GM19438 (cell line): ENCODE results near the gene KSR2.

Experiments used
- ATAC-seq: cut with Tn5 transposase; IDR thresholded peaks from one replicate; pipeline ENCODE4 v1.9.1; 2021; ENCODE audit warnings: low read depth; ENCODE audit not compliant: unreplicated experiment

Gene KSR2

DNA sequence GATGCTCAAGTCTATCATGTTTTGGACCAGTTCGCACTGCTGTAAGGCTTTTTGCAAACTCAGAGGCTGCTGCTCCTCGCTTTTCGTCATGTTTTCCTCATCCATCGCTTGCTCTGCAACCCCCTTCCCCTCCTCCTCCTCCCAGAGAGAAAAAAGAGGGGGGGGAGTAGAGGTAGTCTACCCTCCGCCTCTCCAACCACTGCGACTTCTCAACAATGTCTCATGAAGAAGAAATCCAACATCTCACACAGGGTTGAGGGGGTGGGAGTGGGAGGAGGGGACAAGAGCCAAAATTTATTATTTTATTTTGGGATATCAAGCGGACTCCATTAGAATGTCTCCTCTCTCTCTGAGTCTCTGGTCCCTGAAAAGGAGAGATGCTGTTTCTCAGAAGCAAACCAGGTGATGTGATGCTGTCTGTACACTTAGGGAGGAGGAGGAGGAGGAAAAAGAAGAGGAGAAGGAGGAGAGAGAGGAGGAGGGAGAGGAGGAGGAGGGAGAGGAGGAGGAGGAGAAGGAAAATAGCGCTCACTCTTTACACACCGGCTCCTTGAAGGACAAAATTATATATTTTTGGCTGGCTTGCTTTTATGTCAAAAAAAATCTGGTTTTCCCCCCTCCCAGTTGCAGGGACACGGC lies 520 bp downstream of the KSR2 start:
- no peak for ATAC-seq

DNA sequence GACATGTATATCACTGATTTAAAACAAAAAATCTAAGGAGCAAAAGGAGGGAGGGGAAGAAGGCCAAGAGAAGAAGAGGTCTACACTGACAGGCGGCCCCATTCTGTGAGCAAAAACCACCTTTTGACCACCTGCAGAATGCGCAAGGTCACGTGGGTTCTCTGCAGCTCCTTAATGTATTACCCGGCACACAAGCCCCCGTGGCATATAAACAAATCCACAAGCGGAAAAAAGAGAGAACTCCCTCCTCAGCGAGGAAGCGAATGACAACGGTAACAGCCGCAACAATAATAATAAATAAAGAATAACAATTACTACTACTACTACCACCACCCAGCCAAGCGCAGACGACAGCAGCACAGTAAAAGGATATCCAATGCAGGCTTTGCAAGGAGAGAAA lies 1.3 kb downstream of the KSR2 start:
- ATAC-seq = no peak

DNA sequence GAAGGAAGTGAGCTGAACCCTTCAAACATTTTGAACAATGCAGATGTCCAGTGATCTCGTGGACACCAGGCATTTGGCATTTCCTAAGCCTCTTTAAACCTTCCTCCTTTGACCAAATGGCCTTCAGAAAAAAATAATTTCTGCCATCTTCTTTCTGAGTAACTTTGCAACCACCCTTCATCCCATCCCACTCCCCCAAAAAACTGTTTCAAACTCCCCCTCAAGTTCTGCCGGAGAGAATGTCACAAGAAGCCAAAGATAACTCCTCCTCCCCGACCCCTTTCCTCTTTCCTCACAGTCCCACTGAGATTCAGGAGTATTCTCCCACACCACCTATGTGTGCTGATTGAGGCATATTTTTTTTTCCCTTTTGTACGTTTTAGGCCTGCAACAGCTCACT lies 1.7 kb downstream of the KSR2 start:
- ATAC-seq = no peak

DNA sequence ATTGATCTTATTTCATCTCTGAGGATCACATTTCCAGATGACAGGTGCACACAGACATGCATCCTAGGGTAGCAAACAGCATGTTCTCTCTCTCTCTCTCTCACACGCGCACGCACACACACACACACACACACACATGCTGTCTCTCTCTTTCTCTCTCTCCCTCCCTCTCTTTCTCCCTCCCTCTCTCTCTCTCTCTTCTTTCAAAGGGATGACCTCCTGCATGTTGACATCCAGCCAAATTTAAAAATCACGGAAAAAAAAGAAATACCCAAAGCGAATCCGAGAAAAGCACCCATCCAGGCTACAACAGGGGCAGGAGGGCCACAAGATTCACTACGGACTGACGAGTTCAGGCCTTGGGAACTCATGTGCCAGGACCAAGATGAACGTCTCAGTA lies 2.3 kb downstream of the KSR2 start:
- no peak for ATAC-seq

DNA sequence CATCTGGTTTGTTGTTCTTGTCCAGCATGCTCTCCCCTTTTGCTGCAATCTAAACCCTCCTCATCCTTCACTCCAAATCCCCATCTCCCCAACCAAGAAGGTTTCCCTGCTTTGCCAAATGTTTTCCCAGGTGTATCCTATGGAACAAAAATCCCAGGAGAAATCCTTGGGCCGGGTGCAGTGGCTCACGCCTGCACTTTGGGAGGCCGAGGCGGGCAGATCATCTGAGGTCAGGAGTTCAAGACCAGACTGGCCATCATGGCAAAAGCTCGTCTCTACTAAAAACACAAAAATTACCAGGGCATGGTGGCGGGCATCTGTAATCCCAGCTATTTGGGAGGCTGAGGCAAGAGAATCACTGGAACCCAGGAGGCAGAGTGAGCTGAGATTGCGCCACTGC lies 5.0 kb downstream of the KSR2 start:
- ATAC-seq = no peak

DNA sequence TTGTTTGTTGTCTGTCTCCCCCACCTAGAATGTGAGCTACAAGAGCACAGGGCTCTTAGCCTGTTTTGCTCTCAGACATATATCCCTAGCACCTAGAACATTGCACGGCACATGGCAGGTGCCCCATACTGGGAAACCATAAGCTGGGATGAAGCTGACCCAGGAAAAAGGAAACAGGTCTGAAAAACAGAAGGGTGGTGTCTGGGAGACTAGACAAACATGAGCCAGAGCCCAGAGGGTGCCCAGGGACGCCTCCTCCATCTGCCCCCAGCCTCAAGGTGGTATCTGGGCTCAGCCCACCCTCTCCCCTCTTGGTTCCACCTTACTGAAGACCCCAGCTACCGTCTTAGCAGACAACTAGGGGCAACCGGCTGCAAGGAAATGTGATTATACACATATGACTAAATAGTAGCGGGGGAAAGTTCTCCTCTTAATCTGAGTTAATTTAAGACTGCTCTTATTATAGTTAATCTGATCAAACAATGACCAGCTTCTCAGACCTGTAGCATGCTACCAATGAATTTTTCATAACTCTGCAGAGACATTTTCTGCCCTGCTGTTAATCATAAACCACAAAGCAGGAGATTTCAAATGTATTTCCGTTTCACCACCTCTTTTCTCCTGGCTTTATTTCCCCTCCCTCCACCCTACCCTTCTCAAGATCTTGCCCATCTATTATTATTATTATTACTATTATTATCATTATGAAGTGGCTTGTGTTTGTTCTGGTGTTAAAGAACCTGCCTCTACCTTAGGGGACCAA lies 31.9 kb downstream of the KSR2 start:
- no peak for ATAC-seq

DNA sequence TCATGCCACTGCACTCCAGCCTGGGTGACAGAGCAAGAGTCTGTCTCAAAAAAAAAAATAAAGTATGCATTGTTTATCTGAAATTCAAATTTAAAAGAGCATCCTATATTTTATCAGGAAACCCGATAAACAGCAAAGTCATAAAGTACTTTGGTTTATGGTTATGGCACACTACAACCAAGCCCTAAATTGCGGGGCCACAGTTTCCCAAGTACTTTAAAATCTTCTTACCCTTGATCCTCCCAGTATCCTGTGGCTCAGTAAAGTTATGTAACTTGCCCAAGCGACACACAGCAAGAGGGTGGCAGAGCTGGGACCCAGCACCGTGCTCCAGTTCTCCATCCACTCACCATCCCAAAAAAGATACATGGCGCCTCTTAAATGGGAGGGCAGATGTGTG lies 35.2 kb downstream of the KSR2 start:
- no peak for ATAC-seq

DNA sequence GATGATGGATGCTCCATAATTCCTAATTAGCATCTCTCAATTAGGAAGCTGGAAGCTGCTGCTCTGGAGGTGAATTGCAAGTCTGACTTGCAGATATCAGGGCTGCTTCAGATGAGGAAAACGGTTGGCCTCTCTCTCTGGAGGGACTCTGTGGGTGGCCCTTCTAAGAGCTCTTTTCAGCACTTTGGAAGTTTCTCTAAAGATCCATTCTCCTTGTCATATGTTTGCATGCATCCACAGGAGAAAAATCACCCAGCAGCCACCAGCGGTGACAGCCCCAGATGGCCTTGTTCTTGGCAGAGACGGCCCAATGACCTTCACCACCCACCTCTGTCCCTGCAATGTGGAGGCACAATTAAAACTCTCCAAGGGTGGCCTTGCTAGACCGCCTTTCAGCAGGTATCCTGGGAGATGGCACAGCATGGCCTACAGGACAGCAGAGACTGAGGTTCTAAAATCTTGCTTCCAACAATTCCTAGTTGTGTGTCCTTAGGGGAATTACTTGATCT lies 42.3 kb downstream of the KSR2 start:
- no peak for ATAC-seq

DNA sequence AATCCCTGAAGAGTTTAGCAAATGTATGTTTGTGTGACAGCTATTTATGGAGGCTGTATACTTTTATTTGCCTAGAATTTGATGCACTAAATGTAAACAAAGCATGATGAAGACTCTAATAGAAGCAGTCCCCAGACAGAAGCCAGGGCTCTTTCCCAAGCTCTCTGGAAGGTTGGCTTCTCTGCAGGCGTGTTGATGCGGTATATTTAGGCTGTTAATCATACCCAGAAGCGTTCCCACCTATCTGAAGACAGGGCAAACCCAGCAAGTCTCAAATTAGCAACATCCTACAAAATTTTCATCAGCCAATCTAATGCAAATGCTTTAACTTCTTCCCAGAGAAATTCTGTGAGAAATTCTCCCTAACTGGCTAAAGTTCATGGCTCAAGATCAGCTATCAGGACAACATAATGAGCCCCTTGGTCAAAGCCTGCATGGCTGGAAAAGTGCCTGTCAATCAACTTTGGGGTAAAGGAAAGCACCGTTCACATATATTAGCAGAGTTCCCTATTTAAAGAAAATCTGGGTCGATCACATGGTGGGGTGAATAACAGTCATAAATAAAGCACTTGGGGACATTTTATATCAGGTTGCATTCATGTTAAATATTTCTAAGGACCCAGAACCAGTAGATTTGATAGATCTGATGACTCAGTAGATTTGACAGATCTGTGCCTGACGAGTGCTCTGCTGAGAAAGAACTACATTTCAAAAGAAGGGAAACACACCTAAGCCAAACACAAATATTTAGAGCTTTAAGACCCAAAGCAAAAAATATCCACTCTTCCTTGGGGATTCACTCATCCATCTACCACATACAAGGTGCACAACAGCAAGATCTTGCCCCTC lies 46.6 kb downstream of the KSR2 start:
- ATAC-seq = no peak

DNA sequence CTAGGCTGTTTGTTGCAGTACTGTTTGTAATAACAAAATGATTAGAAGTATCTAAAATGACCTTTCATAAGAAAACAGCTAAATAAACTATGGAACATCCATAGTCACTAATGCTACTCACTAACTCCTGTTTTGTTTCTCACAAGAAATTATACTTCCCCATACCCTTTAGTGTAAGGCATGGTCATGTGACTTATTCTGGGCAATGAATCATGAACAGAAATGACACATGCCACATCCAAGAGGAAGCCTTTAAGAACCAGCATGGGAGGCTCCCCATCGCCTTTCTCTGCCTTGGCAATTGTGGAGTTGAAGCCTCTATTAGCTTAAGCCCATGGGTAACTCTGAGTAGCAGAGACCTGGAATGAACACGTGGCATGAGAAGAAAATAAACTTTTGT lies 49.3 kb downstream of the KSR2 start:
- no peak for ATAC-seq

DNA sequence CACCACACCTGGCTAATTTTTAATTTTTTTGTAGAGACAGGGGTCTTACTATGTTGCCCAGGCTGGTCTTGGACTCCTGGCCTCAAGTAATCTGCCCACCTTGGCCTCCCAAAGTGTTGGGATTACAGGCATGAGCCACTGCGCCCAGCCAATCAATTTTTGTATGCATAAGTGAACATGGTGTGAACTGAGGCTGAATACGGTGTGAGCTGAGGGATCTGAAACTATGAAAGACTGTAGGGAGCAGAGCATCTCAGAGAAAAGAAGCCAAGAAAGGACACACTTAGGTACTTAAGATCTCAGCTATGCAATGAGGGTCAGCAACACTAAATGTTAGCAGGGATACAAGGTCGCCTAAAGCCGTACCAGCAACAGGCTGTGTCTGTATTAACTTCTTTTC lies 54.1 kb downstream of the KSR2 start:
- ATAC-seq = no peak

DNA sequence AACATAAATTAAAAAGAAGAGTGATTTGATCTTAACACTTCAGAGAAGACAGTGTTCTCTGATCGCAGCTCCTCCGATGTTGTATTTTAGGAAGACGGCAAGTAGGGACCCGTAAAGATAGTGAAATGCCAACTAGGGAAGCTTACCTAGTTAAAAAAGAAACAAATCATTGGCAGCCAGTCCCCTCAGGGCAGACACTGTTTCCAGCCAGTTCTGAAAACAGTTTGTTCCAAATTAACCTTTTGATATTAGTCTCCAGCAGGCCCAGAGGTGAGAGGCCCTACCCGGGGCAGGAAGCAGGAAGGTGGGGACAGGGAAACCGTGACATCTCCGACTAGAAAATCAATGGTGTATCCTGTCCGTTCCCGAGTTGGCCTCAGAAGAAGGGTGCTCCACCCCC lies 56.0 kb downstream of the KSR2 start:
- no peak for ATAC-seq

DNA sequence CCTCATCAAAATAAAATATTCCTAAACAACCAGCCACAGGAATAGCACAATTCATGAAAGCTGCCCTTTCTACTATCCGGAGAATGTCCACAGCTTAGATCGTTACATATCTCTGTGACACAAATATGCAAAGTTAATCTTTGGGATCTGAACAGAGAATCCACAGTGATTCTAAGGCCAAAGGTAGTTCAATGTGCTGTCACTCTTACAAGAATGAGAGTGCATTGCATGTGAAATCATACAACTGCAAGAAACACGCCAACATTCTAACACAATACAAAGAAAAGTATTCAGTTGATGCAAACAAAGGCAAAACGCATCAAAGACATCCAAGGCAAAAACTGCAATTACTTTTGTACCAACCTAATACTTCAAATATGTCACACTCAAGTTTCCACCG lies 60.4 kb downstream of the KSR2 start:
- no peak for ATAC-seq

DNA sequence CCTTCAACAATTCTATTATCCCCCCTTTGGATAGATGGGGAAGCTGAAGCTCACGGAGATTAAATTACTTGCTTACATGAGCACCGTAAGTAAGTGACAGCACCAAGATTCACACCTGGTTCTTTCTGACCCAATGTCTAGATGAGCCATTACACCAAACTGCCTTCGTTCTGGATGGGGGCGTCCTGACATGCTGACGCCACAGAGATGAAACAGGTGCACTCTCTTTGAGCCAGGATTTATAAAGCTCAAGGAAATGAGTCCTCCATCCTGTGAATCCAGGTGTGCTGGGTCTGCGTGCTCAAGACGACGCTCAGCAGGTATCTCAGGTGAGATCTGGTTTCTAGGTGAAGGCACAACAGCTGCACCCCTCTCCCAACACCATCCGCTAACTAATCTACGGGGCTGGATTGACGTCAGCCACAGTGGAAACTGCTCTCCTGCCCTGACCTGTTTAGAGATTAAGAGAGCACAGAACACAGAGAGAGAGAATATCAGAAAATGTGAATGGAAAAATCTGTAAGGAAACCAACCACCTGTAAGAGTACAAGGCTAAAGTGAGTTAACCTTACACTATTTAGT lies 61.6 kb downstream of the KSR2 start:
- ATAC-seq = no peak

DNA sequence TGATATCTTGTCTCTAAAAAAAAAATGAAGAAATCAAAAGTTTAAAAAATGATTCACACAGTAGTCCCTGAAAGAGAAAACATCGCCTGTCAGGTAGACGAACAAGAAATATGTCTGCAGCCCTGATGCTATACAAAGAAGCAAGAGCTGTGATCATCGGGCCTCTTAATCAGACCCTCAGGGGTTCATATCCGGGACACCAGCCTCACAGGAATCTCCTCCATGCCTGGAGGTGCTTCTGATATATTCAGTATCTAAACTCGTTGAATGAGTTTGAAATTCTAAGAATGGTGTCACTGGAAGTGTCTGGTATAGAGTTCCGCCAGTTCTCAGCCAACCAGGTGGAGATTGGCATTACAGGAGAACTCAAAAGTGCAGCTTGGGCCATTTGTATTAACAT lies 64.7 kb downstream of the KSR2 start:
- ATAC-seq = no peak

DNA sequence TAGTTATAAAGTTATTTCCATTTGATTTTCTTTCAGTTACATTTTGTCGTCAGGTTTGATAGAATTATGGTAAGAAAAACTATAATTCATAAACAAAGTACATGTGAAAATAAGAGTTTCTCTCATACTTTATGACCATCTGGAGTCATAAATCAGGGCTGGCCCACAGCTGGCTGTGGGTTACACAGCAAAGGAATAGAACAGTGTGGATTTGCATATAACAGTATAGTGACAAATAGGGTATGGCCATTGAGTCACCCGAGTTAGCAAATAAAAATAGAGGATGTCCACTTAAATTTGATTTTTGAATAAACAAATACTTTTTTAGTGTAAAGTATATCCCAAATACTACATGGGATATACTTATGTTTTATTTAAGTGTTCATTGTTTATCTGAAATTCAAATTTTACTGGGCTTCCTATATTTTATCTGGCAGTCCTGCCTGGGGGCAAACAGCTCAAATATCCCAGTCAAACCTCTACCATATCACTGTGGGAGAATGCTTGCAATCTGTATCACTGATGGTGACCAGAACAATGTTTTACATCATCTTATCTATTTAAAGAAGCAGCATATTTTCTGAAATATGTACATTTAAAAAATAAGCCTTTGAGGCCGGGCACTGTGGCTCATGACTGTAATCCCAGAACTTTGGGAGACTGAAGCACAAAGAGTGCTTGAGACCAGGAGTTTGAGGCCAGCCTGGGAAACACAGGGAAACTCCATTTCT lies 65.5 kb downstream of the KSR2 start:
- no peak for ATAC-seq

DNA sequence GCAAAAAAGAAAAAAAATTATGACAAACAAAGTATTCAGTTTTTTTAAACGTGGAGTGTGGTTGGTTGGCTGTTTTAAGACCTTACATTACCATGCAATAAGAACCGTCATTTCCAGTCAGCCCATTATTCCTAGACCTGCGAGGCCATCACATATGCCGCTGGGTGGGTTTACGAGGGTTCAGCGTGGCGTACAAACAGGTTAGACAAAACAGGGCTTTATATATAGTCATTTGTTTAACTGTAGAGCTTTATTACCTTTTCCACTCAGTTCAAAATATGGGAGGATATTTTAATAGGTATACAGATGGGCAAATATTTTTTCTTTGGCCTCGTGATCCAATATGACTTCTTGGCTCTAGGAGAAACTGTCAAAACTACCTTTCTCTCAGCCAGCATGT lies 67.2 kb downstream of the KSR2 start:
- ATAC-seq = no peak

DNA sequence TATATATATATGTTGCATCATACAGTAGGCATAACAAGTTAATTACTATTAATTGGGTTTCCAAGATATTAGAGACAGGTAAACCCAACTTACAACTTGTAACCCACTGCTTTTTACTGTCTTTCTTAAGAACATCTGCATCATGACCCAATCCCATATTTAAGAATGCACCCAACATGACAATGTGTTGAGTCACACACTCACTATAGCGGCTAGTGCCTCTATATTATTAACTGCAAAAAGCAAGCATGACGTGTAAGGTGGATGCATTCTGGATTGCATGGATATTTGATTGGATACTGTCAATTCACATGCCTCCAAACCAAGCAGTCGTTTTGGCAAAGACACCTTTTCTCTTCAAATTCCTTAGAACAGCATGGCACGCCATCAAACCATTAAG lies 68.2 kb downstream of the KSR2 start:
- ATAC-seq = no peak

DNA sequence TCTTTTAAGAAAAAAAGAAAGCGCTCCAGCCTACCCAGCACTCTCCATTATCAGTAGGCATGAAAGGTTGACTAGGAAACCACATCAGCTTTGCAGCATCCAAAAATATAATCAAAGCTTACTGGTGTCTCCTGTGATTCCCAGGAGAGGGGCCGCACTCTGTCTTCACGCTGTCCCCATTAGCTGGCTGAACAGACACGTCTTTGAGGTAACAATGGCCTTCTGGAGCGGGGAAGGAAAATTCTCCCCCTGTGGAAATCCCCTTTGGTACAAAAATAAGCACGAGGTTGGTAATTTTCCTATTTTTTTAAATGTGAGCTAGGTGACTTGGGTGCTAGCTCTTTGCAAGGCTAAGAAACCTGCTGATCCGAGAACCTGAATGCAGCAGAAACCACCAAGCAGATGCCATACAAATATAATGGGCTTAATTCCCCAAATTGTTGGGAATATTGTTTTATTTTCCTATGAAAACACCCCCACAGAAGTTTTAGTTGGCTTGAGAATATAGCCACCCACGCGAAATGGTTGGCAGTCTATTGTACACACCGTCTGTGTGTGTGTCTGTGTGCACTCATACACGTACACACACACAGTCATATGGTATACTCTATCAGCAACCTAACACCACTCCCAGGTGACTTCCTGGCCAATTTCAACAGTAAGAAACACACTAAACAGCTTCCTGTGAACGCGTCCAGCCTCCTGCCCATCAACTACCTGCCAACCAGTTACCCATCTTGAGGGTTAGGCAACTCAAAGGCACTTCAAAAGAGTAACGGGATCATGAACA lies 71.2 kb downstream of the KSR2 start:
- ATAC-seq = no peak

DNA sequence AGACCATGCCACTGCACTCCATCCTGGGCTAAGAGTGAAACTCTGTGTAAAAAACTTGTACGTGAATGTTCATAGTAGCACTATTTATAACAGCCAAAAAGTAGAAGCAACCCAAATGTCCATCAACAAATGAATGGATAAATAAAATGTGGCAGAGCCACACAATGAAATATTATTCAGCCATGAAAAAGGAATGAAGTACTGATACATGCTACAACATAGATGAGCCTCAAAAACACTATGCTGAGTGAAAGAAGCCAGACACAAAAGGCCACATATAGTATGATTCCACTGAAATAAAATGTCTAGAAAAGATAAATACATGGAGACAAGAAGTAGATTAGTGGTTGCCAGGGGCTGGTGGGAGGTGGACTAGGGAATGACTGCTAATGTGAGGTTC lies 72.8 kb downstream of the KSR2 start:
- ATAC-seq = no peak
